Measurements from ENCODE around the gene NEMP1.
"Not testable (repeated sequence)": the region's sequence is repeated elsewhere in the genome, so short reads cannot be mapped to it uniquely, and the experiment has no call there.

Gene NEMP1, protein sequence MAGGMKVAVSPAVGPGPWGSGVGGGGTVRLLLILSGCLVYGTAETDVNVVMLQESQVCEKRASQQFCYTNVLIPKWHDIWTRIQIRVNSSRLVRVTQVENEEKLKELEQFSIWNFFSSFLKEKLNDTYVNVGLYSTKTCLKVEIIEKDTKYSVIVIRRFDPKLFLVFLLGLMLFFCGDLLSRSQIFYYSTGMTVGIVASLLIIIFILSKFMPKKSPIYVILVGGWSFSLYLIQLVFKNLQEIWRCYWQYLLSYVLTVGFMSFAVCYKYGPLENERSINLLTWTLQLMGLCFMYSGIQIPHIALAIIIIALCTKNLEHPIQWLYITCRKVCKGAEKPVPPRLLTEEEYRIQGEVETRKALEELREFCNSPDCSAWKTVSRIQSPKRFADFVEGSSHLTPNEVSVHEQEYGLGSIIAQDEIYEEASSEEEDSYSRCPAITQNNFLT

DNA sequence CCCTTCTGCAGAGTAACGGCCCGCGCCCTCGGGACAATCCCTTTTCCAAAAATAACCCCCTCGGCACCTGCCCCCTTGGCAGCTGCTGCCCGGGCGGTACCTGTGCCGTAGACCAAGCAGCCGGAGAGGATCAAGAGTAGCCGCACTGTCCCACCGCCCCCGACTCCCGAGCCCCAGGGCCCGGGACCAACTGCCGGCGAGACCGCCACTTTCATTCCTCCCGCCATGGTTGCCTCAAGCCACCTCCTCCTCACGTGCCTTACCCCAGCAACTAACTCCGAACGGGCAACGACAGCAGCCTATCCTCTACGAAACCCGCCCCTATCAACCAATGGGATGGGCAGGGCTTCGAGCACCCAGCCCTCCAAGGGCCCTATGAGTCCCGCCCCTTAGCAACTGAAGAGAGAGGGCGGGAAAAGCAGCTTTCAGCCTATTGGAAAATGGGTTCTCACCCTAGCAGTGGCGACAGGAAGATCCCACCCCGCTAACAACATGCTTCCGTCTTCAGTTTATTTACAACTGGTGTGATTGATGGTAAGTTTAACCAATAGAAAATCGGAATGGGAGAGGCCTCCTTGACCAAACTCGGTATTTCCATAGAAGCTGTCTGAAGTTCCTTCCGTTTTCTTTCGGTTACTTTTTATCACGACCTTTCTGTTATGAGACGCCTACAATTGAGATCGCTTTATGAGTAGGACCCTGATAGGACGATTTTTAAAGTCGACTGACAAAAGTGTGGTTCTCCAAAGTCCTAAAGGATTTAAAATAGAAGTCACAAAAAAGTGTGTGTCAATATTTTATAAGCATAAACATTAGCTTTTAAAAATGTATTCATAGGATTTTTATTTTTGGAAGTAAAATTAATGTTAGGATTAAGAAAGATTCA, at the start of gene NEMP1:
Gene NEMP1 (minus strand): TSS at position 273 of the 886 bp plus-strand sequence. CDS start 46 bp downstream, at position 227.
- peaks cover 26% of the 10 kb centered on the region for H3K4me1 Mint-ChIP-seq (ENCODE audit: low read depth)
- peak within 1 kb of the TSS; percentile 99 for H3K27ac Mint-ChIP-seq
- peaks cover 32% of the 10 kb centered on the region for H3K36me3 Mint-ChIP-seq (ENCODE audit: low read depth)
- no peaks in the 10 kb centered on the region for H3K9me3 Mint-ChIP-seq
- intact Hi-C loops (cut with micrococcal nuclease) = loop anchor here (1.0 kb wide), 1 partner anchor 10 kb away; no protein-coding TSS in a partner anchor
- H3K27me3 Mint-ChIP-seq = no peaks in the 10 kb centered on the region
- H3K4me3 Mint-ChIP-seq = peak within 1 kb of the TSS; percentile 100

DNA sequence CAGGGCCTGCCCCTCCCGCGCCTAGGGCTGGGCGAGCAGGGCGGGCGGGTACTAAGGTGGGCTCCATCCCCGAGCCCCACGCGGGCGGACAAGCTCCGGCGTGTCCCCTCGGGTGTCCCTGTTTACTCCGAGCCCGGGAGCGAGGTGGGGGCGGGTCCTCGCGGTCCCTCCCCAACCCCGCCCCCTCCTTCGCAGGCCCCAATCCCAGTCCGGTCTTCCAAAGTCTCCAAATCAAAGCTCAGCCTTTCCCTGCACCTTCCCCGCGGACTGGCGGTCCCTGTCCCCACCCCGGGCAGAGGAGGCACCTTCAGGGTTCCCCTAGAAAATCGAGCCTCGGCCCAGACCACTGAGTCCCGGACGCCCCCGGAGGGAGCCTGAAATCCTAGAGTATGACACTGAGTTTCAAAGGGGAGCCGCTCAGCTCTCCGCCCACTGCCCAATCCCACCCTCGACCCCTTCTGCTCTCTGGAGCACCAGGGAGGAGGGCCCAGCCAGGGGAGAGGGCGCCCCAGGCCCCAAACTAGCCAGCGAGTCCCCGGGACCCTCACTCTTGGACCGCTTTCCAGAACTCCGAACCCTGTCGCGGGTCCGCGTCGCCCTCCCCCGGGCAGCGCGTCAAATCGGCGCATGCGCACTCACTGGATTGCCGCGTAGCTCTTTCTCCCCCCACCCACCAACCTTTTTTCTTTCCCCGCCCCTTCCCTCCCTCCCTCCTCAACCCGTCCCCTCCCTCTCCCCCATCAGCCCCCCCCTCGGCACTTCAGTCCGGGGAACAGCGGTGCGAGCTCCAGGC, 49.3 kb upstream of the NEMP1 start, which contains the start of gene LRP1:
Gene LRP1 (plus strand): TSS at position 758 of the 793 bp plus-strand sequence. CDS start 482 bp downstream, outside the sequence.
- H3K4me1 Mint-ChIP-seq (ENCODE audit: low read depth) = peaks cover 45% of the 10 kb centered on the region
- intact Hi-C loops (cut with micrococcal nuclease) = loop anchor here (1.0 kb wide), 1 partner anchor 9 kb away; no protein-coding TSS in a partner anchor
- H3K4me3 Mint-ChIP-seq = peak within 1 kb of the TSS; percentile 84
- H3K27ac Mint-ChIP-seq = peak within 1 kb of the TSS; percentile 65
- H3K9me3 Mint-ChIP-seq = peaks cover 9% of the 10 kb centered on the region
- H3K36me3 Mint-ChIP-seq (ENCODE audit: low read depth) = peaks cover 29% of the 10 kb centered on the region
- H3K27me3 Mint-ChIP-seq = peaks cover 7% of the 10 kb centered on the region

DNA sequence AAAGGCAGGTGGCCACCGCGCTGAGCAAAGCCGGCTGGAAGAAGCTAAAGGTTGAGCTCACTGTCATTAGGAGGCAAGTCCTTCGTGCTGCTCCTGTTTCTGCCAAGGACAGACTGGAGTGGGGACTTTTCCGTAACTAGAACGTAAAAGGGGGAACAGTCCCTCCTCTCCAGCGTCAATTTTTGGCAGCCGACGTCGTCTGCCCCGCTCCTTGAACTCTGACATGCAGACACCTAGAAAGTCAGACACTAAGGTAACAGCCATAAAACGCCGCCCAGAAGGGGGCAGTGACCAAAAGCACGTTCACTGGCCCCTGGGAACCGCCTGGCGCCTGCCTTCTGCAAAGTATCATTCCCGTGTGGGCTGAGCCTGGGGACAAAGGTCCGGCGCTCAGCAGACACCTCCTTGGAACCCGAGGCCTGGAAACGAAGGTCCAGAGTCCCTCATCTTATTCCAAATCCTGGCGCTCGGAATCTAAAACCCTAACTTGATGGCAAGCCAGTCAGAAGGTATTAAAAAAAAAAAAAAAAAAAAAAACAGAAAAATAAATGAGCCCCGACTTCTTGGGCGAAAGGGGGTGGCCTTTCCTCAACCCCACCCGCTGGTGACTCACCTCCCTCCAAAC, 48.6 kb upstream of the NEMP1 start:
- Mint-ChIP-seq H3K9me3 (peaks cover 9% of the 10 kb centered on the region), H3K27ac (peak overlapping the region; percentile 65), H3K27me3 (peaks cover 7% of the 10 kb centered on the region), H3K4me3 (peak overlapping the region; percentile 84), H3K36me3 (ENCODE audit: low read depth) (peaks cover 22% of the 10 kb centered on the region), H3K4me1 (ENCODE audit: low read depth) (peaks cover 37% of the 10 kb centered on the region)
- intact Hi-C loops (cut with micrococcal nuclease) = loop anchor here (1.0 kb wide), 1 partner anchor 8 kb away; no protein-coding TSS in a partner anchor

DNA sequence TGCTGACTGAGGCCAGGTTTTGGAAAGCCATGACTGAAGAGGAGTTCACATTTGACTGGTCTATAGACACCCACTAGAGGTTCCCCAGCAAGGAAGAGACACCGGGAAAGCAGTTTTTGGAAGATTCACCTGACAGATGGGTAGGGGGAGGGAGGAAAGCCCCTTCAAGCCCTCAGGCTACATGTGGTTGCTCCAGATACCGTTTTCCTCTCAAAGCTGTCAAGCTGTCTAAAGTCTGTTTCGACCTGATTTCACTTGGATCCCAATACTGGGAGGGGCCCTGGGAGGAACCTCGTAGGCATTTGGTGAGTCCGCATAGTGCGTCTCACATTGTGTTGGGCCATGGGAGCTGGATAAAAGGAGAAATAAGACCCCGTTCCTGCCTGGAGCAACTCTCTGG, 48.0 kb upstream of the NEMP1 start:
- Mint-ChIP-seq H3K9me3 (peaks cover 9% of the 10 kb centered on the region), H3K4me1 (ENCODE audit: low read depth) (peaks cover 31% of the 10 kb centered on the region), H3K4me3 (no peak overlapping the region), H3K36me3 (ENCODE audit: low read depth) (peaks cover 16% of the 10 kb centered on the region), H3K27ac (peak overlapping the region; percentile 65), H3K27me3 (peaks cover 7% of the 10 kb centered on the region)
- intact Hi-C loops (cut with micrococcal nuclease) = no loop called here

DNA sequence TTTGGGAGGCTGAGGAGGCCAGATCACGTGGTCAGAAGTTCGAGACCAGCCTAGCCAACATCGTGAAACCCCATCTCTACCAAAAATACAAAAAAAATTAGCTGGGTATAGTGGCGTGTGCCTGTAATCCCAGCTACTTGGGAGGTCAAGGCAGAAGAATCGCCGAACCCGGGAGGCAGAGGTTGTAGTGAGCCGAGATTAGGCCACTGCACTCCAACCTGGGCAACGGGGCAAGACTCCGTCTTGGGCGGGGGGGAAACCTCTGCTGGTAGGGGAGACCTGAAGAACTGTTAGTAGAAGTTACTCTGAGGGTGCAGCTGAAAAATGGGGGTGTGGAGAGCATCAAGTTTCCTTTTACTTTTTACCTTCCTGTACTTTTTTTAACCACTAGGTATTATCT, 47.5 kb upstream of the NEMP1 start:
- Mint-ChIP-seq H3K27me3 (peaks cover 7% of the 10 kb centered on the region), H3K4me1 (ENCODE audit: low read depth) (peaks cover 26% of the 10 kb centered on the region), H3K36me3 (ENCODE audit: low read depth) (peaks cover 11% of the 10 kb centered on the region), H3K4me3 (no peak overlapping the region), H3K9me3 (peaks cover 9% of the 10 kb centered on the region), H3K27ac (no peak overlapping the region)
- intact Hi-C loops (cut with micrococcal nuclease) = no loop called here

DNA sequence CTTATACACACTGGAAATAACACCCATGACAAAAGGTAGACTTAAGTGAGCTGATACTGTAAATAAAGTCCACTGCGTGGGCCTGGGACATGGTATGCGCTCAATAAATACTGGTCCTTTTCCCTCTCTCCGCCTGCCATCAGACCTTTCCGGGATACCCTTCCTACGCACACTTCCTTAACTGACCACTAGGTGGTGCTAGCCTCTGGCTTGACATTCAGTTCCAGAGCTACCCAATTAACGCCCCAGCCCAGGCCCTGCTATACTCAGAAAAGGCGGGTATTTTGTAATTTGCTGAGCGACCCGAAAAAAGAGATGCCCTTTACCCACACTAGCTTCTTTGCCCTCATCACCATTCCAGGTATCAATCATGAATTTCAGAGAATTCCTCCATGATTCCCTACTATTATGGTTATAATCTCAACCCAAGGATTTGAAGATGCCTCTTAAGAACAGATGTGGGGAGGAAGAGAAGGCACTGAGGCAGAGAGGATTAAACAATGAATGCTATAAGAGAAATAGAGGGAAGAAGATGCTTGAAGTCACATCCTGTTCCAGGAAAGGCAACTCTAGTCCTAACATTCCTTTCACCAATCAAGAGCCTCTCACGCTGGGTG, 45.8 kb upstream of the NEMP1 start:
- Mint-ChIP-seq H3K27me3 (peaks cover 7% of the 10 kb centered on the region), H3K9me3 (peaks cover 9% of the 10 kb centered on the region), H3K27ac (no peak overlapping the region), H3K4me3 (no peak overlapping the region), H3K4me1 (ENCODE audit: low read depth) (peaks cover 13% of the 10 kb centered on the region), H3K36me3 (ENCODE audit: low read depth) (peaks cover 9% of the 10 kb centered on the region)
- intact Hi-C loops (cut with micrococcal nuclease) = loop anchor here (2.0 kb wide), 2 partner anchors 50 to 58 kb away; no protein-coding TSS in a partner anchor

DNA sequence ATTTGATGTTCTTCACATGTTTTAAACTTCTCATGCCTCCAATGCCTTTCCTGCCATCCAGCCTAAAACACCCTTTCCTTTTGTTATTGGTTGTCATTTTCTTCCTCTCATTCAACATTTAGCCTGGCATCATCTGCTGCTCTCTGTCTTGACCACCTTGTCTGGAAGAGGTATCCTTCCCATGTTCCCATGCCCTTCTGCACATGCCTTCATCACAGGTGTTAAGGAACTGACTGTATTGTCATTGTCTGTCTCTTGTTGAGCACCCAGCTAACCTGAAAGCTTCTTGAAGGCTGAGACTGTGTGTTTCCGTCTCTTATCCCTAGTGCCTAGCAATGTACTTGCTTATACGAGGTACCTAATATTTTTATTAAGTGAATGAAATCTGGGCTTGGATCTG, 45.2 kb upstream of the NEMP1 start:
- no peak overlapping the region for H3K27ac Mint-ChIP-seq
- peaks cover 9% of the 10 kb centered on the region for H3K9me3 Mint-ChIP-seq
- no peak overlapping the region for H3K4me3 Mint-ChIP-seq
- H3K27me3 Mint-ChIP-seq = peaks cover 7% of the 10 kb centered on the region
- peaks cover 5% of the 10 kb centered on the region for H3K36me3 Mint-ChIP-seq (ENCODE audit: low read depth)
- peaks cover 19% of the 10 kb centered on the region for H3K4me1 Mint-ChIP-seq (ENCODE audit: low read depth)
- intact Hi-C loops (cut with micrococcal nuclease) = loop anchor here (2.0 kb wide), 2 partner anchors 51 to 59 kb away; no protein-coding TSS in a partner anchor

DNA sequence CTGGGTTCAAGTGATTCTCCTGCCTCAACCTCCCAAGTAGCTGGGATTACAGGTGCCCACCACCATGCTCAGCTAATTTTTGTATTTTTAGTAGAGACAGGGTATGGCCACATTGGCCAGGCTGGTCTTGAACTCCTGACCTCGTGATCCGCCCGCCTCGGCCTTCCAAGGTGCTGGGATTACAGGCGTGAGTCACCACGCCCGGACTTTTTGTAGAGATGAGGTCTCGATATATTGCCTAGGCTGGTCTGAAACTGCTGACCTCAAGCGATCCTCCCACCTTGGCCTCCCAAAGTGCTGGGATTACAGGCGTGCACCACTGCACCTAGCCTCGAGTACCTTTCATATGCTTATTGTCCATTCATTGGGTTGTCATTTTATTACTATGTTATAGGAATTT, 42.1 kb upstream of the NEMP1 start:
- intact Hi-C loops (cut with micrococcal nuclease) = not testable (repeated sequence)
- peaks cover 33% of the 10 kb centered on the region for H3K4me1 Mint-ChIP-seq (ENCODE audit: low read depth)

DNA sequence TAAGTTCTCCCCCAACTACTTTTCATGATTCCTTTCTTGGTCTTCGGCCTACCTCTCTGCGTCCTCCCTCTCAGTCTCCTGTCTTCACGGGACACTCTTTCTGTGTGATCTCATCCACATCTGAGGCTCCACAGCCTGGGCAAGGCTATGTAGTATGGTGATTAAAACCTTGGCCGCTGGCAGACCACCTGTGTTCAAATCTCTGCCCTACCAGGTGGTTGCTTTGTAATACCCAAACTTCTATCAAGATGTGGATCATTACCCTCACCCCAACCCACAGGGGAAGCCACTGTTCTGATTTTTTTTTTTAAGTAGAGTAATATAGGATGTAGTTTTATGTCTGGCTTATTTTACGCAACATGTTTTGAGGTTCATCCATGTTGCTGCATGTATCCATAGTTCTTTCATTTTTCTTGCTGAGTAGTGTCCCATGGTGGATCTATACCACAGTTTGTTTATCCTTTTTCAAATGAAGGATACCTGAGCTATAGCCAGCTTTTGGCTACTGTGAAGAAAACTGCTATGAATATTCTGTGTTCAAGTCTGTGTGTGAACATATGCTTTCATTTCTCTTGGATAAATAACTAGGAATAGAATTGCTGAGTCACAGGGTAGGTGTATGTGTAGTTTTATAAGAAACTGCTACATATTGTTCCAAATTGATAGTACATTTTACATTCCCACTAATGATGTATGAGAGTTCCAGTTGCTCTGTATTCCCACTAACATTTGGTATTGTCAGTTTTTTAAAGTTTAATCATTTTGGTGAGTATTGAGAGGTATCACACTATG, 40.9 kb upstream of the NEMP1 start:
- peaks cover 33% of the 10 kb centered on the region for H3K4me1 Mint-ChIP-seq (ENCODE audit: low read depth)
- H3K36me3 Mint-ChIP-seq (ENCODE audit: low read depth) = no peaks in the 10 kb centered on the region
- H3K27ac Mint-ChIP-seq = peak overlapping the region; percentile 91
- intact Hi-C loops (cut with micrococcal nuclease) = loop anchor here (1.0 kb wide), 1 partner anchor 8 kb away; no protein-coding TSS in a partner anchor
- H3K9me3 Mint-ChIP-seq = peaks cover 9% of the 10 kb centered on the region
- H3K4me3 Mint-ChIP-seq = no peak overlapping the region
- peaks cover 5% of the 10 kb centered on the region for H3K27me3 Mint-ChIP-seq

More for the DNA sequence above, 42.1 kb upstream of the NEMP1 start:
- not testable (repeated sequence) for H3K4me3 Mint-ChIP-seq; H3K9me3 Mint-ChIP-seq; H3K36me3 Mint-ChIP-seq (ENCODE audit: low read depth); H3K27ac Mint-ChIP-seq
- H3K27me3 Mint-ChIP-seq = peaks cover 12% of the 10 kb centered on the region

DNA sequence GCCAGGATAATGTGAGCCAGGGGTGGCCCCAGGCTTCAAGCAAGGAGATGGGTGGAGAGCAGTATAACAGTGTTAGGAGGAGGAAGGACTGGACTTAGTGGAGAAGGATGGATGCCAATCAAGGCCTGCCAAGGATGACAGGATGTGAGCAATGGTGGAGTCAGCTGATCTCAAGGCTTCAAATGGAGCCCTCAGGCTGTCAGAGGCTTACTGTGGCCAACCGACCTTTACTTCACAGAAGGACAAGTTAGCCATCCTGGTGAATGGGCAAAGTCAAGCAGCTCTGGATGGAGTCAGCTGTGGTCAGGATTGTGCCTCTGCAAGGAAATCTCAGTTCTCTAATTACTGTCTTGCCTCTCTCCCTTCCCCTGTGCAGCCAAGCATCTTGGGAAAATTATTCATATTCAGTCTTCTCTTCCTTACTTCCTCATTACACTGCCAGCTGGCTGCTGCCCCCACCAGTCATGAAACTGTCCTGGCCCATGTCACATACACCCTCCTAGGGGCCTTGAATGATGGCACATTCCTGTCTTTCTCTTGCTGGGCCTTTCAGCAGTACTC, 40.2 kb upstream of the NEMP1 start:
- Mint-ChIP-seq H3K9me3 (peaks cover 4% of the 10 kb centered on the region), H3K36me3 (ENCODE audit: low read depth) (no peaks in the 10 kb centered on the region), H3K27ac (peak overlapping the region; percentile 91), H3K4me3 (no peak overlapping the region), H3K4me1 (ENCODE audit: low read depth) (peaks cover 33% of the 10 kb centered on the region), H3K27me3 (peaks cover 5% of the 10 kb centered on the region)
- intact Hi-C loops (cut with micrococcal nuclease) = loop anchor here (1.0 kb wide), 1 partner anchor 9 kb away; no protein-coding TSS in a partner anchor

DNA sequence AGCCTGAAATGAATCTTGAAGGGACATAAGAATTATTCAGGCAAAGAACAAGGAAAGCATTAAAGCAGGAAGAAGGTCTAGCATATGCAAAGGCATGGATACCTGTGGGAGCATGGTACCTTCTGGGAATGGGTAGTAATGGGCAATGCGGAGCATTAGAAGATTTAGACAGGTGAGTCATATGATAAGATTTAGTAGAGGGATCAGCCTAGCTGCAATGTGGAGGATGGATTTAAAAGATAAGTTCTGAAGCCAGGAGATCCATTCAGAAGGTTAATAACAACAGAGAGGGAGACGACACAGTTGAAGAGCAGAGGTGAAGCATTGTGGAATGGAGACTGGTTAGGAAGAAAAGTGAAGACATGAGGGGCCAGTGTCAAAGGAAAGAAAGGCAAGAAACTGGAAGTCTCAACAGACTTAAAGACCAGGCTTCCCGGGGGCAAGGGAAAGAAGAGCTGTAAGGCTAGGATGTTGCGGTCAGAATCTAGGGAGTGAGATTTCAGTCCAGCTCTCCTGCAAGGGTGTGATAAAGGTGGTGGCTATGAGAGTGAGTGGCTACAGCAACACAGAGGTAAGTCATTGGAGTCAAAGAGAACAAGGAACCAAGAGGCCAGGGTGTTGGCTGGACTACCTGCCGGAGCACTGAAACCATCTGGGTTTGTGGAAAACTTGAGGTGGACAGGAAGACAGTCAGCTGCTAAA, 38.1 kb upstream of the NEMP1 start:
- H3K4me3 Mint-ChIP-seq = no peak overlapping the region
- intact Hi-C loops (cut with micrococcal nuclease) = no loop called here
- H3K27me3 Mint-ChIP-seq = peaks cover 5% of the 10 kb centered on the region
- peak overlapping the region; percentile 33 for H3K27ac Mint-ChIP-seq
- peaks cover 51% of the 10 kb centered on the region for H3K4me1 Mint-ChIP-seq (ENCODE audit: low read depth)
- no peaks in the 10 kb centered on the region for H3K36me3 Mint-ChIP-seq (ENCODE audit: low read depth)
- H3K9me3 Mint-ChIP-seq = no peaks in the 10 kb centered on the region
